ENCODE measurements around the gene NBAS.

The NBAS gene

GRCh38 chr2:15147591-15147990 is 413.5 kb downstream of the NBAS start:
- no peak for DNase-seq (ENCODE audit: low read depth)

GRCh38 chr2:15146960-15147359 is 414.2 kb downstream of the NBAS start:
- H3K4me3 ChIP-seq (ENCODE audit: low read depth, low read length), result no peak overlapping the region
- DNase-seq (ENCODE audit: low read depth), result no peak
- peak; percentile 30 for TF ChIP-seq CTCF (IDR thresholded peaks at IDR 0.05; ENCODE audit: control insufficient read depth, extremely low read depth, insufficient read depth)

More at GRCh38 chr2:15147591-15147990, 413.5 kb downstream of the NBAS start:
- TF ChIP-seq CTCF (IDR thresholded peaks at IDR 0.05; ENCODE audit: control insufficient read depth, extremely low read depth, insufficient read depth), result no peak
- no peak overlapping the region for H3K4me3 ChIP-seq (ENCODE audit: low read depth, low read length)

- TF ChIP-seq CTCF (IDR thresholded peaks at IDR 0.05; ENCODE audit: control insufficient read depth, extremely low read depth, insufficient read depth), result no peak
- no peak for DNase-seq (ENCODE audit: low read depth)
- no peak overlapping the region for H3K4me3 ChIP-seq (ENCODE audit: low read depth, low read length)
Measured at GRCh38 chr2:15145919-15146318, 415.2 kb downstream of the NBAS start.

GRCh38 chr2:15145046-15145817 is 415.9 kb downstream of the NBAS start:
- no peak for DNase-seq (ENCODE audit: low read depth)
- TF ChIP-seq CTCF (IDR thresholded peaks at IDR 0.05; ENCODE audit: control insufficient read depth, extremely low read depth, insufficient read depth), result no peak
- no peak overlapping the region for H3K4me3 ChIP-seq (ENCODE audit: low read depth, low read length)

- no peak for DNase-seq (ENCODE audit: low read depth)
Measured at GRCh38 chr2:15142069-15142689, 419.0 kb downstream of the NBAS start.

GRCh38 chr2:15141211-15141610 is 419.9 kb downstream of the NBAS start:
- no peak for TF ChIP-seq CTCF (IDR thresholded peaks at IDR 0.05; ENCODE audit: control insufficient read depth, extremely low read depth, insufficient read depth)
- DNase-seq (ENCODE audit: low read depth), result no peak
- no peak overlapping the region for H3K4me3 ChIP-seq (ENCODE audit: low read depth, low read length)

More at GRCh38 chr2:15142069-15142689, 419.0 kb downstream of the NBAS start:
- H3K4me3 ChIP-seq (ENCODE audit: low read depth, low read length), result no peak overlapping the region
- TF ChIP-seq CTCF (IDR thresholded peaks at IDR 0.05; ENCODE audit: control insufficient read depth, extremely low read depth, insufficient read depth), result no peak
